ENCODE measurements around the gene ZNF292. TPM values are rescaled to one million over a fixed set of nuclear protein-coding genes. Genes with fewer than 3 reads are reported as not detected.

The ZNF292 gene
- total RNA-seq, 2 experiments from 2014 or later: 42.6 to 45.9 TPM

DNA sequence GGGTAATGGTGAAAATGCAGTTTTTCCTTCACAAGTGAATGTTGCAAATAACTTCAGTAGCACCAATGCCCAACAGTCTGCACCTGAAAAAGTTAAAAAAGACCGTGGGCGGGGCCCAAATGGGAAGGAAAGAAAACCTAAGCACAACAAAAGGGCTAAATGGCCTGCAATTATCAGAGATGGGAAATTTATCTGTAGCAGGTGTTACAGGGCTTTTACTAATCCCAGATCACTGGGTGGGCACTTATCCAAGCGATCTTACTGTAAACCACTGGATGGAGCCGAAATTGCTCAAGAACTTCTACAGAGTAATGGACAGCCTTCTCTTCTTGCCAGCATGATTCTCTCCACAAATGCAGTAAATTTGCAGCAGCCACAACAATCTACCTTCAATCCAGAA is 102.2 kb downstream of the ZNF292 start:
- no peak for DNase-seq

GRCh38 chr6:87257975-87258374 is 102.6 kb downstream of the ZNF292 start:
- Mint-ChIP-seq H3K9me3 (peaks cover 11% of the 10 kb centered on the region), H3K36me3 (peaks cover 72% of the 10 kb centered on the region), H3K4me1 (peaks cover 12% of the 10 kb centered on the region), H3K27me3 (no peaks in the 10 kb centered on the region), H3K4me3 (no peak overlapping the region), H3K27ac (no peak overlapping the region)
- DNase-seq: no peak

More for the DNA sequence above, 102.2 kb downstream of the ZNF292 start:
- Mint-ChIP-seq H3K4me1 (peaks cover 12% of the 10 kb centered on the region), H3K27me3 (no peaks in the 10 kb centered on the region), H3K36me3 (peaks cover 72% of the 10 kb centered on the region), H3K27ac (no peak overlapping the region), H3K9me3 (peaks cover 11% of the 10 kb centered on the region), H3K4me3 (no peak overlapping the region)

DNA sequence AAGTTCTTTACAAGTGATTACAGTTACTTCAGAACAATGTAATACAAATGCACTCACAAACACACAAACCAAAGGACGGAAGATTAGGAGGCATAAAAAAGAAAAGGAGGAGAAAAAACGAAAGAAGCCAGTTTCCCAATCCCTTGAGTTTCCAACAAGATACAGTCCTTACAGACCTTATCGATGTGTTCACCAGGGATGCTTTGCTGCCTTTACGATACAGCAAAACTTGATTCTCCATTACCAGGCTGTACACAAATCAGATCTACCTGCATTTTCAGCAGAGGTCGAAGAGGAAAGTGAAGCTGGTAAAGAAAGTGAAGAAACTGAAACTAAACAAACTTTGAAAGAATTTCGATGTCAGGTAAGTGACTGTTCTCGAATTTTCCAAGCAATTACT is 104.4 kb downstream of the ZNF292 start:
- Mint-ChIP-seq H3K27ac (peak overlapping the region; percentile 13), H3K27me3 (no peaks in the 10 kb centered on the region), H3K36me3 (peaks cover 61% of the 10 kb centered on the region), H3K9me3 (peaks cover 11% of the 10 kb centered on the region), H3K4me1 (peaks cover 14% of the 10 kb centered on the region), H3K4me3 (no peak overlapping the region)
- DNase-seq: no peak

DNA sequence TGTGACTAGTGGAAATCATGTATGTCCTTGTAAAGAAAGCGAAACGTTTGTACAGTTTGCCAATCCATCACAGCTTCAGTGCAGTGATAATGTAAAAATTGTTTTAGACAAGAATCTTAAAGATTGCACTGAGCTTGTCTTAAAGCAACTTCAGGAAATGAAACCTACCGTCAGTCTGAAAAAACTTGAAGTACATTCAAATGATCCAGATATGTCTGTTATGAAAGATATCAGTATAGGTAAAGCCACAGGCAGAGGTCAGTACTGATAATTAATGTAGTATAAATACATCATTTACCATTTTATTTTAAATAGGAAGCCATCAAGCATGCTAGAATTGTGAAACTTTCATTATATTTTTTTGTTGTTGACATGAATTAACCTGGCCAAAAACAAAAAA is 106.2 kb downstream of the ZNF292 start:
- H3K9me3 Mint-ChIP-seq: peaks cover 11% of the 10 kb centered on the region

DNA sequence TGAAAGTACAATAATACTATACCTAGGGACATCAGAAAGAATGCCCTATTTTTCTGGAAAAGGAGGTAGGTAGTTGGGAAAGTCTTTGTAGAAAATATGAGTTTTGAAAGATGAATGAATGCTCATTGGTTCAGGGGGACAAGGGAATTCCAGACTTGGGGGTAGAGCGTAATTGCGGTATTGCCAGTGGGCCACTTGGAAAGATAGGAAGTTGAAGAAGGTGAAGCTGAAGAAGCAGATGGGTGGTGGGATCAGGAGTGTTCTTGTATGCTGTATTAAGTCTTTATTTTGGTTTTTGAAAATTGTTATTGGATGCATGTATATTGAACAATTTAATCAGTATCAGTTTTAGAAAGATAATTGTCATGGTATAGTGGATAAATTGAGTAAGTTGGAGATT is 109.1 kb downstream of the ZNF292 start:
- Mint-ChIP-seq H3K4me1 (peaks cover 6% of the 10 kb centered on the region), H3K27ac (no peak overlapping the region), H3K36me3 (peaks cover 21% of the 10 kb centered on the region), H3K27me3 (no peaks in the 10 kb centered on the region), H3K9me3 (peaks cover 3% of the 10 kb centered on the region), H3K4me3 (no peak overlapping the region)
- no peak for DNase-seq

More for the DNA sequence above, 106.2 kb downstream of the ZNF292 start:
- no peak for DNase-seq
- no peaks in the 10 kb centered on the region for H3K27me3 Mint-ChIP-seq
- peaks cover 14% of the 10 kb centered on the region for H3K4me1 Mint-ChIP-seq
- no peak overlapping the region for H3K27ac Mint-ChIP-seq
- peaks cover 50% of the 10 kb centered on the region for H3K36me3 Mint-ChIP-seq
- no peak overlapping the region for H3K4me3 Mint-ChIP-seq

DNA sequence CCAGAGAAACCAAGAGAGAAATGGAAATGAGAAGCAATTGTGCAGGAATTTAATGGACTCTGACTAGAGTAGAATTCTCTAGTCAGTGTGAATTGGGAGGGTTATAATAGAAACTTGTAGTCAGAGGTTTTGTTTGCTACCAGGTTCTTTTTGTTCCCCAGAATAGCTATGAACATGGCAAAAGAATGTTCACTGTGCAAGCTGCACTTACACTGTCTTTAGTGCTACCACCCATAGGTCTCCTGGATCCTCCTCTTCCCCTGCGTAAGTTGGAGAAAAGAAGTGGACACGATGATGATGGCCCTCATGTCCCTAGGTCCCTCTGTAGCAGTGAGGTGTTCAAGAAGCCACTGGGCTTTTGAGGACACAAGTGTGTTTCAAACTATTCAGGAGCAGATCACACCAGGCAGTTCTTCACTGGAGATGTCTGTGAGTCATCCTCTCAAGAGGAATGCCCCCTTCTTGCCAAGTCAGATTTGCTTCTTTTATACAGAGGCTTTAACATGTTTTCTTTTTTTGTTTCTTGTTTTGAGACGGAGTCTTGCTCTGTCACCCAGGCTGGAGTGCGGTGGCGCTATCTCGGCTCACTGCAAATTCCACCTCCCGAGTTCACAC is 119.4 kb downstream of the ZNF292 start:
- H3K9me3 Mint-ChIP-seq: peaks cover 2% of the 10 kb centered on the region
- no peak overlapping the region for H3K4me3 Mint-ChIP-seq
- peaks cover 3% of the 10 kb centered on the region for H3K4me1 Mint-ChIP-seq
- no peak overlapping the region for H3K27ac Mint-ChIP-seq
- no peak for DNase-seq
- H3K36me3 Mint-ChIP-seq: peaks cover 1% of the 10 kb centered on the region
- H3K27me3 Mint-ChIP-seq: no peaks in the 10 kb centered on the region

DNA sequence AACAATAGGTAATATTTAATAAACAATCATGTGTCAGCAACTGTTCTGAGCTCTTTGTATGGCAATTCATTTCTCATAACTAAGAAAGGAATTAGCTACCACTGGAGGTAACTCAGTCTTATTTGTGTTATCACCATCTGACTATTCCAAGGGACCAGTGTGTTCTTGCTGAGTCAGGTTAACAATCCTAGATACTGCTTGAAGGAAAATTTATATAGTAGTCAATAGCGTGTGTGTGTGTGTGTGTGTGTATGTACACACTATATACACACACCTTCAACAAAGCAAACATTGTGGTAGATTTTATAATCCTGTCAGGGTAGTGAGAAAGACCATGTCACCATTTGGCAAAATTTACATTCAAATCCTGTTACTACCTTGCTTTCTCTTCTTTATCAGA is 121.3 kb downstream of the ZNF292 start:
- H3K27me3 Mint-ChIP-seq: no peaks in the 10 kb centered on the region
- H3K27ac Mint-ChIP-seq: no peak overlapping the region
- H3K4me3 Mint-ChIP-seq: no peak overlapping the region
- H3K4me1 Mint-ChIP-seq: peaks cover 3% of the 10 kb centered on the region
- no peaks in the 10 kb centered on the region for H3K9me3 Mint-ChIP-seq
- H3K36me3 Mint-ChIP-seq: no peaks in the 10 kb centered on the region
- no peak for DNase-seq

DNA sequence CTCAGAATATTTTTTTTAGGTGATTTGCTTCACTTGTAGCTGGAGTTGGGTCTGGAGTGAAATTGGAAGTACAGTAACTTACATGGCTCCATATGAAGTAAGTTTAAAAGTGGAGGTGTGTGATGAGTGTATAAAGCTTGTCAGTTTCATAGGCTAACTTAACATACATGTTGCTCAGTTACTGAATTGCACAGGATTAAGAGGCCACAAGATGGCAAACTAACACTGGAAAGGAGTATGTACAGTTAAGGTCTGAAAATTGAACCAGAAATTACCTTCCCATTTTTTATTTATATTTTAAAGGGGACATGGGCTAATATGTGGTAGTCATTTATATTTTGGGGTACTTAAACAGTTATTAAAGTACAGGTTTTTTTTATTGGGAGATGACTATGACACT is 121.8 kb downstream of the ZNF292 start:
- Mint-ChIP-seq H3K27me3 (no peaks in the 10 kb centered on the region), H3K36me3 (no peaks in the 10 kb centered on the region), H3K27ac (no peak overlapping the region), H3K4me3 (no peak overlapping the region), H3K4me1 (peaks cover 3% of the 10 kb centered on the region), H3K9me3 (no peaks in the 10 kb centered on the region)
- no peak for DNase-seq

- H3K4me3 Mint-ChIP-seq: no peak overlapping the region
- H3K9me3 Mint-ChIP-seq: no peaks in the 10 kb centered on the region
- no peak for DNase-seq
- no peak overlapping the region for H3K27ac Mint-ChIP-seq
- no peaks in the 10 kb centered on the region for H3K27me3 Mint-ChIP-seq
- no peaks in the 10 kb centered on the region for H3K36me3 Mint-ChIP-seq
- H3K4me1 Mint-ChIP-seq: peaks cover 3% of the 10 kb centered on the region
These were observed 123.8 kb downstream of the ZNF292 start for GRCh38 chr6:87279196-87279595.

DNA sequence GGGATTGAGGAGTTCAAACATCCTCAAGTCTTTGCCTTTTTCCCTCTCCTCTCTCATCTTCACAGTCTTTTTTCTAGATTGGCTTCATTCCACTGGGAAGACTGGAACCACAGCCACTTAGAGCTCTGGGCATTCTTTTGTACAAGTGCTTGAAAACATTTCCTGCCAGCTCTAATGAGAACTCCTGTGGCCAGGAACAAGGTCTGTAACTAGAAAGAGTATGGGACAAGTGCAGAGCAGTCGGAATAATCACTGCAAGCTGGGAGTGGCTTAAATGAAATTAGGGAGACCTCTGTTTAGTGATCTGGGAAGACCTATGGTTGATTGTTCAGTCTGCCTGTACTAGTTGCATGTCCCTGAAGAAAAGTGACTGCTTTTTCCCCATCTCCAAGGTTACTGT is 126.1 kb downstream of the ZNF292 start:
- Mint-ChIP-seq H3K27ac (no peak overlapping the region), H3K4me1 (peaks cover 3% of the 10 kb centered on the region), H3K4me3 (no peak overlapping the region), H3K36me3 (no peaks in the 10 kb centered on the region), H3K27me3 (no peaks in the 10 kb centered on the region), H3K9me3 (no peaks in the 10 kb centered on the region)
- DNase-seq: no peak

- H3K27me3 Mint-ChIP-seq: no peaks in the 10 kb centered on the region
- H3K4me3 Mint-ChIP-seq: no peak overlapping the region
- DNase-seq: no peak
- H3K36me3 Mint-ChIP-seq: no peaks in the 10 kb centered on the region
- peaks cover 3% of the 10 kb centered on the region for H3K4me1 Mint-ChIP-seq
- H3K27ac Mint-ChIP-seq: no peak overlapping the region
- no peaks in the 10 kb centered on the region for H3K9me3 Mint-ChIP-seq
These were observed 127.4 kb downstream of the ZNF292 start for GRCh38 chr6:87282743-87283142.

- no peak overlapping the region for H3K27ac Mint-ChIP-seq
- no peaks in the 10 kb centered on the region for H3K27me3 Mint-ChIP-seq
- H3K36me3 Mint-ChIP-seq: no peaks in the 10 kb centered on the region
- no peak overlapping the region for H3K4me3 Mint-ChIP-seq
- no peak for DNase-seq
- H3K9me3 Mint-ChIP-seq: no peaks in the 10 kb centered on the region
- peaks cover 3% of the 10 kb centered on the region for H3K4me1 Mint-ChIP-seq
These were observed 128.1 kb downstream of the ZNF292 start for GRCh38 chr6:87283461-87283860.

GRCh38 chr6:87287251-87287650 is 131.9 kb downstream of the ZNF292 start:
- no peaks in the 10 kb centered on the region for H3K4me1 Mint-ChIP-seq
- peaks cover 4% of the 10 kb centered on the region for H3K27me3 Mint-ChIP-seq
- no peak overlapping the region for H3K4me3 Mint-ChIP-seq
- no peaks in the 10 kb centered on the region for H3K36me3 Mint-ChIP-seq
- no peaks in the 10 kb centered on the region for H3K9me3 Mint-ChIP-seq
- DNase-seq: no peak
- no peak overlapping the region for H3K27ac Mint-ChIP-seq

GRCh38 chr6:87289571-87289970 is 134.2 kb downstream of the ZNF292 start:
- H3K27ac Mint-ChIP-seq: no peak overlapping the region
- H3K4me1 Mint-ChIP-seq: no peaks in the 10 kb centered on the region
- H3K36me3 Mint-ChIP-seq: no peaks in the 10 kb centered on the region
- no peak for DNase-seq
- H3K4me3 Mint-ChIP-seq: no peak overlapping the region
- no peaks in the 10 kb centered on the region for H3K9me3 Mint-ChIP-seq
- peaks cover 8% of the 10 kb centered on the region for H3K27me3 Mint-ChIP-seq

GRCh38 chr6:87291883-87292282 is 136.5 kb downstream of the ZNF292 start:
- Mint-ChIP-seq H3K4me3 (no peak overlapping the region), H3K4me1 (no peaks in the 10 kb centered on the region), H3K9me3 (no peaks in the 10 kb centered on the region), H3K36me3 (no peaks in the 10 kb centered on the region), H3K27ac (no peak overlapping the region), H3K27me3 (peaks cover 15% of the 10 kb centered on the region)
- no peak for DNase-seq

DNA sequence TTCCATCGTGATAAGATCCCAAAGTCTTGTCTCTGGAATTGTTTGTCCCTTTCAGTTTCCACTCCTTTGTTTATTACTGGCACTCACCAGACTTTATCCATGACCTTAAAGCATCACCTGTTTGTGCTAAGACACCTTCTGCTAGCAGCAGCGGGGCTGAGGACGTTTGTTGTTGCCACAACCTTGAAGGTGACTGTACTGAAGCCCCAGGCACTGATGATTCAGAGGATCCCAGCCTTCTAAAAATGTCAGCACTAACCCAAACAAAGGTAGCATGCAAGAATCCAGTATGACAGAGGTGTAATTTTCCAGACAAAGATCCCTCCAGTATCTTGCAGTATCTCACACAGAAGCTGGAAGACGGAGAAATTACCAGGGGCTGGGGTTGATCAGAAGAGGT is 138.2 kb downstream of the ZNF292 start:
- Mint-ChIP-seq H3K4me1 (no peaks in the 10 kb centered on the region), H3K27ac (no peak overlapping the region), H3K4me3 (no peak overlapping the region), H3K9me3 (no peaks in the 10 kb centered on the region), H3K27me3 (peaks cover 21% of the 10 kb centered on the region), H3K36me3 (no peaks in the 10 kb centered on the region)
- no peak for DNase-seq

All from activated naive CD8-positive, alpha-beta T cell treated with anti-CD3 and anti-CD28 coated beads for 36 hours (primary cell).